Gastrocnemius medialis (tissue), 4 donors: ENCODE data around the gene SMLR1.

Experiments
- CTCF ChIP-seq, 5 experiments: fragments of 450-650 bp in 3 of 5; fragments of 200-600 bp in 2 of 5; sonication (generic) in 2 of 5; IDR thresholded peaks in 4 of 5; conservative IDR thresholded peaks in 1 of 5; 1 replicate in 4 of 5; 2 replicates in 1 of 5; pipeline ENCODE4 v1.5.1; 2016 to 2019; ENCODE audit warnings: antibody characterized with exemption in 5 of 5, mild to moderate bottlenecking in 3 of 5, moderate library complexity in 3 of 5
- POLR2A ChIP-seq, 2 donors: fragments of 450-650 bp; IDR thresholded peaks; one replicate each; pipeline ENCODE4 v1.6.1; 2017; ENCODE audit warnings: antibody characterized with exemption in 2 of 2, mild to moderate bottlenecking in 2 of 2, moderate library complexity in 2 of 2

- TF ChIP-seq CTCF (IDR thresholded peaks at IDR 0.05 in 4 of 5, conservative IDR thresholded peaks at IDR 0.05 in 1 of 5) (no peak), POLR2A (IDR thresholded peaks at IDR 0.05) (no peak)
Measured at GRCh38 chr6:130787726-130788500, 39.3 kb upstream of the SMLR1 start.
